HT-29 (cell line): ENCODE measurements around the gene RNF26. TPM values are rescaled to one million over a fixed set of nuclear protein-coding genes. Genes with fewer than 3 reads are reported as not detected.
A peak's percentile ranks its signal among the peaks of the same experiment; 100 is the strongest.

Source experiments
- DNase-seq: peaks from one replicate; pipeline ENCODE4 v3.0.0-alpha.2; 2015; ENCODE audit warnings: low spot score
- total RNA-seq: library from RNA; depleted of rRNA; stranded (reverse); fragments of >200 nt; shearing (Covaris generic); gene quantifications from 2 replicates; pipeline ENCODE4 v1.2.3, GENCODE V29; 2014

RNF26 gene
- total RNA-seq, 1 experiment from 2014 or later = 14.8 TPM

DNA sequence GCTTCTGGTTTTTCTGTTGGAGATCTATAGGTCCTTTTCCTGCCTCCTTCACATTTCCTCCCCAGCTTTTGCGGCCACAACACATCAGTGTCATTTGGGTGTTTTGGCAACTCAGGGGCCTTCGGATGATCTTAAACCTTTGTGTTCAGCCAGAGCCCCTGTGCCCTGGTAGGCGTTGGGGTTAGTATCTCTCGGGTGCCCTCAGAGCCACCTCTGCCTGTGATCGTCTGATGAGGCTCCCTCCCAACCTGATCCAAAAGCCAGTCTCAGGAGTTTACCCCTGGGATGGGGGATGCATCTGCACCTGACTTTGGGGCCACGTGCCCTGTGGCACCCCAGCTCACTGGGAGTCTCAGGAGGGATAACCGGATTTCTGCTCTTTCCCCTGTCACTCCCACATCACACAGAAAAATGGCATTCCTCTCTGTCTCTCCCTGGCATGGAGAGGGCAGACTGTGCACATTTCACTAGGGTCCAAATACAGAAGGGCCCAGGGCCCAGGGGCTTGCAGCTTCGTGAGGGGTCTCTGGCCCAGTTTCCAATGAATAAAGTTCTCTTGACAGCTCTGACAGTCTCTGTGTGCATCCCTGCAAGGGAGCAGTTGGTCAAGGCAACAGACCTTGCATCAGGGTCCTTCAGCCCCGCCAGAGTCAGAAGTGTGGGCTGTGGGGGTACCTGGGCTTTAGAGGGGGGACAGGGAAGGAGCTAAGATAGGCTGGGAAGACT is 2.6 kb downstream of the RNF26 start:
- DNase-seq = no peak

DNA sequence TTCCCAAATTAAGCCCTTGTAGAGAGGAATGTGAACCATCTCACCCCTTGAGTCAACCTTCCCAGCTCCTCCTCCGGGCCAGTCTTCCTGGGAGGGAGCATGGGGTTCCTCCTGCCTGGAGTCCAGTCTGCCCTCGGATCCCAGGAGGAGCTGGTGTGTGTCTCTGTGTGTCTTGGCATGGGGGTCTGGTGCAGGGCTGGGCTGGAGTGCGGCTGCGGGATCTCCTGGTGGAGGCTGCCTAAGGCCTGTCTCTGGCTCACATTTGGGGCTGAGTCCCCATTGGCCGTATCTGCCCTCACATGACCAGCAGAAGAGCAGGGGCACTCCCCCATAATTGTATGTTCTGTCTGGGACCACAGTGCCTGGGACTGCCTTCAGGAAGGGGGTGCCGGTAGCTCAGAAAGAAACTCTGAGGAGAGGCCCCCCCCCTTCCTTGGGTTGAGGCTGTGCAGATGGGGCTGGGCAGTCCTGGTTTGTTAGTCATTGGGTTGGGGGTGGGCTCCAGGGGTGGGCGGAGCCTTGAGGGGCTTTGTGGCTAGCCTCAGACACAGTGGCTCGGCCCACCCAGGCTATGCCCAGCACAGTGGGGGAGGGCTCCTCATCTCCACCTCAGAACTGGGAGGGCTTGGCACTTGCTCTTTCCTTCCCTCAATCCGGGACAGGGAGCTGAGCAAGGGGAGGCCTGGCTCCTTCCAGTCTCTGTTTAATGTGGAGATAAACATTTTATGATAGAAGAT is 3.4 kb downstream of the RNF26 start:
- DNase-seq = peak; percentile 39

DNA sequence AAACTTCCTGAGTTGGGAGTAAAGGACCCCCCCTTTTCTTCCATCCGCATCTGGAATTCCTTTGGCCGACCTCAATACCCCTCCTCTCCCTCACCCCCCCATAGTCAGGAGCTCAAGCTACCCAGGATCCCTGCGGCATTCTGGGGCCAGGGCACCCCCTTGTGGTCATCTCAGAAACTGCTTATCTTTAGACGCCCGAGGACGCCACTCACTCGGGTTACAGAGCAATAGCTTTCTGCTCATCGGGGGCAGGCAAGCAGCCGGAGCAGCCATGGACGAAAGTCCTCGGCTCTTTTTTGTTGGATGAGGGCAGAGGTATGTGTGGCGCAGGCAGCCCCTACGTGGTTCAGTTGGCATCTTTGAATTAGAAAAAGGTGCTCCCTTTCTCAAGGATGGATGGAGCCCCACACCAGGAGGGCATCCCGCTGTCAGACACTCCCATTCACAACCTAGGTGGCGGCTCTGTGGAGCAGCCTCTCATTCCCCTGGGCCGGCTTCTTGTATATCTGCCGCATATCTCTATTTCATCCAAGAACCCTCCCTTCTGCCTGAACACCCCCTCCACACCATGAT is 4.1 kb downstream of the RNF26 start:
- DNase-seq = peak; percentile 88

DNA sequence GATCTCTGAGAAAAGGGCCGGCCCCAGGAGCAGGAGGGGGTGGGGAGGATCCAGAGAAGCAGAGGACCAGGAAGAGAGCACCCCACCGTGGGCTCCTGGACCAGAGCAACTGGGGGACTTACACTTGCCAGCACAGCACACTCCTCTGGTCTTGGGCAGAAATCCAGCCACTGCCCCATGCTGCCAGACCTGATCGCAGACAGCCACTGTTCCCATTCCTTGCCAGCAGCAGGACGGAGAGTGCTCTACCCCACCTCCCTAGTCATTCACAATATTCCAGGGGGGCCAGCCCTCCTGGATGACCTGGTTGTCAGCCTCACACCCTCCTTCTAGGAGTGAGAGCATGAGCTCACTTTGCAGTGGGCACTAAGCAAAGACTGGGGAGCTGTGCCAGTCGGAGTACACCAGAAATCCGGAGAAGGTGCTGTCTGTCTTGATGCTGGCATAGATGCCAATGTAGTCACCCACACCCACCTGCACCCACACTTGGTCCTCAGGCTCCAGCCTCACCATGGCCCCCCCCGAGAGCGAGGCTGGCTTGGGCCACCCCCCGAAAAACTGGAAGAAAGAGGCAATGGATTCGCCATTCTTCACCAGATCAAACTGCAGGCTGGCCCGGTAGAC is 4.8 kb downstream of the RNF26 start:
- DNase-seq = no peak

DNA sequence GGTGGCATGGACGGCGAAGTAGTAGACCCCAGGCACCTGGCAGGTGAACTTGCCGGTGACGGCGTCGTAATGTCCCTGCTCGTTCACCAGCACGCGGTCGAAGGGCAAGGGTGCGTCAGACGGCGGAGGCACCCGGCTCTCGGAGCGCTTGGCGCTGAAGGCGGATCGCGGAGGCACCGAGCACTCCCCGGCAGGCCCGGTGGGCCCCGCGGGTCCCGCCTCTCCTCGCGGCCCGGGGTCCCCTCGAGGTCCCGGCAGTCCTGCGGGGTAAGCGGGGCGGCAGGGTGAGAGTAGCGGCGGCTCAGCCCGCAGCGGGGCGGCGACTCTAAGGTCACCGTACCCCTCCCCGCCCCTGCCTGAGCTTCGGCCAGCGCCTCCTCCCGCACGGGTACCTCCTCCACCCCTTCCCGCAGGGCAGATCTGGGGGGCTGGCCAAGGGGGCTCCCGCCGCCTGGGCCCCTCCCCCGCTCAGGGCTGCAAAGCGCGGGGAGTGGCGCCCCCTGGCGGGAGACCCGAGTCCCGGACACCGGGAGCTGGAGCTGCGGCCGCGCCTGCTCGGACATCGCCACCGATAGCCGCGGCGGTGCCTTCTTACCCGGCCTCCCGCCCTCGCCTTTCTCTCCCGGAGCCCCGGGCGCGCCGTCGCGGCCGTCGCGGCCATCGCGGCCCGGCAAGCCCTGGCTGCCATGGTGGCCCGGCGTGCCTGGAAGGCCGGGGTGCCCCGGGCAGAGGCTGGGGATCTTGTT is 5.4 kb downstream of the RNF26 start:
- DNase-seq = peak; percentile 42

DNA sequence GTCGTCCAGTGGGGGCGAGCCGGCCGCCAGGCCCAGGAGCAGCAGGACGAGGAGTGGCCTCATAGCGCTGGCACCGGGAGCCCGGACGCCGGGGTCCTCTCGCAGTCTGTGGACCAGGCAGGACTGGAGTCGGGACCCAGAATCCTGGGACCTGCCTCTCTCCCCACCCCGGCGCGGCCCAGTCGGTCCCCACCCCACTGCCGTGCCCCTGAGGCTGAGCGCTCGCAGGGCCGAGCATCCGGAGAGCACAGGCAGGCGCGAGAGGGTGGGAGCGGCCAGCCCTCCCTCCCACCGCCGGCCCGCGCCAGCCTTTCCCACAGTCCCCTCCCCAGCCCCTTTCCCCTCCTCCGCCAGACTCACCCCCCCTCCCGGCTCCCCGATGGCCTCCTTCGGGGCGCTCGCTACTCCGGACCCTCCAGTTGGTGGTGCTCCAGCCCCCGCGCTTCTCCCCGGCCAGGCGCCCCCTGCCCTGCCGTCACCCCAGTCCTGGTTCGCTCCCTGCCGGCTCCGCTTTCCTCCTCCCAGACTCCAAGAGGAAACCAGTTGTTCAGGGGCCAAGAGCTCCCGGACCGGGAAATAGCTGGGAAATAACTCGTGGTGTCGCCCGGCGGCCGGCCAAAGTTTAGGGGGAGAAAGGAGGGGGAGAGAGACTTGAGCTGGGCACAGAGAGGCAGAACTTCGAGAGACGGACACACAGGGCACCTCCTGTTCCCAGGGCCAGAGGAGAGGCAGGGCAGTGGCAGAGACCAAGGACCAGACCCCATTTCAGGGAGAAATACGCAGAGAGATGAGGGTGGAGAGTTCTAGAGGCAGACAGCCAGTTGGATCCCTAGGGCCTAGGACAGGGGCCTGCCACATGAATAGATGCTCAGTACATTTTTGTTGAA is 6.3 kb downstream of the RNF26 start, which contains the start of gene C1QTNF5:
Gene C1QTNF5, minus strand, starts transcription at position 549 of the 887 bp plus-strand sequence. Its CDS starts 486 bp downstream, at position 63.
- DNase-seq = no peak

DNA sequence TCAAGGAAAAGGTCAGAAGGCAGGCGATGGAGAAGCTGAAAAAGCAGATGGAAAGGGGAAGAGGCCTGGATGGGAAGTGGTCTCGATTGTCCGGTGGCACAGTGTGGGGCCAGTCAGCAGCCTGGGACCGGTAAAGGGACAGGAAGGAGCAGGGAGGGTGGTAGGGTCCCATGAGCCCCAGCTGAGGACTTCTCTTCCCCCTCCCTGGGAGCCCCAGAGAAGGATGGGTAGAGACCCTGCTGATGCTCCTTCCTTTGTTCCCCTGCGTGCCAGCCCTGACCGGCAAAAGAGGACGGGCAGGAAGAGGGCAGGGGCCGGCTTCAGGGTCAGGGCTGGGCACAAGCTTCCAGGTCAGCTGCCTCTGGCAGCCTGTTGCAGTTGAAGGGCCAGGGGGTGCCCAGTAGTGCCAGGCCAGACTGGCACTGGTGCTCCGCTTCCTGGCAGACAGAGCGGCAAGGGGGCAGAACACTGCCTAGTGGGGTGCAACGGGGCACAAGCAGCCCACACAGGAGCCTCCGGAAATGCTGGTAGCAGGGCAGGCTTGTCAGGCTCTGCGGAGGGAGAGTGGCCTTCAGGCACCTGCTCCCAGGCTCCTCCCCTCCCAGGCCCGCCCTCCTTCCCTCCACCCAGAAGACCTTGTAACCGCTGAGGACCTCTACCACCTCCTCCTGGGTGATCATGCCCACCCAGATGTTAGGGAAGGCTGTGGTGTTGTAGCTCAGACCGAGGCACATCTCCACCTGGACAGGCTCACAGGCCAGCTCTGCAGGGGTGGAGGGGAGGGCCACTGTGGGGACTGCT is 7.1 kb downstream of the RNF26 start:
- no peak for DNase-seq

DNA sequence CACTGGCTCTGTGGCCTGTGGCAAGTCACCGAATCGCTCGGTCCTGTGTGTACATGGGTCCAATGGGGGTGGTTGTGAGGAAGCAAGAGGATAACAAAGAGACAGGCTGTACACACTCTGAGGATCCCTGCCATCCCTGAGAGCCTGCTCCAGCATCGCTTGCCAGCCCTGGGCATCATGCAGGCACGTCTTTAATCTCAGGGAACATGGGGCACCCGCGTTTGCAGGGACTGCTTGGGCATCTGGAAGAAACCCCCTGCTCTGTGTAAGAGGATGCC is 7.6 kb downstream of the RNF26 start:
- no peak for DNase-seq

DNA sequence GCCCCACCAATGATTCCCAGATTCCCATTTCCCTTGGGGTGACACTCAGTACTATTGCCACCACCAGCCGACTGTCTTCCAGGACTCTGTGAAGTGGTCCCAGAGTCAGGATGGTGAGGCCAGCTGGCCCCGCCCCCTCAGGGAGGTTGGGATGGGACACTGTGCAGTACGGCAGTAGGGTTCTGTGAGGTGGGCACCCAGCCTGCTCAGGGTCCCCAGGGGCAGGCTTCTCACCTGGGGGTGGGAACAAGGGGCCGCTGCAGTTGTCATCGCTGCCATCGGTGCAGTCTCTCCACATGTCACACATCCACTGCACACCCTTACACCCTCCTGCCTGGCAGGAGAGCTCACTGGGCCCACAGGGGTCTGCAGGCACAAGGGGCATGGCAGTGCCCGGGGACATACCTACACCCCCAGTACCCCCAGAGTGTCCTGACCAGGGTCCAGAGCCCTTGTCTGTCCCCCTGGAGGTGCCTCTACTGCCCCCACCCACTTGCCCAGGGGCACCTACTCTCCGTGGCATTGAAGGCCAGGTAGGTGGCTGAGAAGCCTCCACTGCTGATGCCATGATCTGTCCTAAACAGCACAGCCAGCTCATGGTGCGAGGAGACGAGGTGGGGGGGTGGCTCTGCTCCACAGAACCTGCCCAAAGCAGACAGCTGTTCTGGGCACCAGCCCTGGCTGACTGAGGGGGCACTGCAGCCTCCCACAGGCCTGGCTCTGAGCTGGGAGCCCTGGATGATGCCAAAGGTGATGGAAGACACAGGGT is 8.2 kb downstream of the RNF26 start:
- DNase-seq = no peak

DNA sequence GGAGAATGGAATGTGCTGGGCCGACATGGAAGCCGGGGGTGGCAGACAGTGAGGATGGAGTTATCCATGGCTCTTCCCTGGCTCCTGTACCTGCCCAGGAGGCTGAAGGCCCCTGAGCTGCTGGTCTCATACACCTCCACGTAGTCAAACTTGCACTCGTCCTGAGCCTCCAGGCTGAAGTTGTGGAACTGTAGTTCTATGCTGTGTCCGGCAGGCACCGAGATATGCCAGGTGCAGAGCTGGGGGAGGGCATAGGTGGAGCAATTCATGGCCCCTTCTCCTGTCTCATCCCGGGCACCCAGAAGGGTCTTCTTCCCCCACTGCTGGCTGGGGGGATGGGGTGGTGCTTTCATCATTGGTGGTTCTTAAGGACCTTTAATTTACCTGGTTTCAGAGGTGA is 9.4 kb downstream of the RNF26 start:
- no peak for DNase-seq

DNA sequence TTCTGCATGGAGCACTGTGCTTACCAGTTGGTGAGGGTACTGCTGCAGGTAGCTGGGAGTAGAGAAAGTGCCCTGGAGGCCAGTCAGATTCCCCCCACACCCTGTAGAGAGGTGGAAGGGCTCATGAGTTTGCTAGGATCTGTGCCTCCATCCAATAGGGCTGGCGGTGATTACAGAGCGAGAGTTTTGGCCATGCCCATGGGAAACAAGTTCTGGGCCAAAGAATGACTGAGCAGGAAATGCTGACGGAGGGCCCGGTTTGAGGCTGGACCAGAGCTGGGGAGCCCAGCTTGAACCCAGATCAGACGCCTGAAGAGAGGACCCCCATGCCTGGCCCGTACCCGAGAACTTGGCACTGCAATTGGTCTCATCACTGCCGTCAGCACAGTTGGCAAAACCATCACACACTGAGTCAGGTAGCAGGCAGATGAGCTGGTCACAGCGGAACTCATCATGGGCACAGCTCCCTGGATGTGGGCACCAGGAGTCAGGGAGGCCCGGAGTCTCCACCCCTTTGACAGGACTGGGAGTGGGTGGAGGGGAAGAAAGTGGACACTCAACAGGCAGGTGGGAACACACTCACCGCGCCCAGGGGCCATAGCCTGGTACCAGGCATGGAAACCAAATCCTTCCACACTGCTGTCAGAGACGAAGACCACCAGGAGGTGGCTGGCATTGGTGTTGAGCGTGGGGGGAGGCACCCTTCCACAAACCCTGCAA is 10.1 kb downstream of the RNF26 start:
- DNase-seq = no peak

DNA sequence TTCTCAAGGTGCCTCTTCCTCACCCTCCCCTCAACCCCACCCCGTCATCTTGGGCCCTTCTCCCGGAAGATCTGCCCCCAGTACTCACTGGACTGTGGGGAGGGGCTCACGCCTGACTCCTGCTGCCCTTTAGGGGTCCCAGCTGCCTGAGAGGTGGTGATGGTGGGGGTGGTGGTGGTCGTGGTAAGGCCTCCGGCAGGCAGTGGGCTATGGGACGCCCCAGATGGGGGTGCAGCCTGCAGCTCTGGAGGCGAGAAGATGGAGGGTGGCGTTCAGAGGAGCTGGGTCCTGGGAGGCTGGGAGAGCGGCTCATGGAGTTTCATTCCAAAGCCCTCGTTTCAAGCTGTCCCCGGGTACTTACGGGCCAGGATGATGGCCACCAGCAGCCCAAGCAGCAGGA is 11.4 kb downstream of the RNF26 start:
- no peak for DNase-seq

DNA sequence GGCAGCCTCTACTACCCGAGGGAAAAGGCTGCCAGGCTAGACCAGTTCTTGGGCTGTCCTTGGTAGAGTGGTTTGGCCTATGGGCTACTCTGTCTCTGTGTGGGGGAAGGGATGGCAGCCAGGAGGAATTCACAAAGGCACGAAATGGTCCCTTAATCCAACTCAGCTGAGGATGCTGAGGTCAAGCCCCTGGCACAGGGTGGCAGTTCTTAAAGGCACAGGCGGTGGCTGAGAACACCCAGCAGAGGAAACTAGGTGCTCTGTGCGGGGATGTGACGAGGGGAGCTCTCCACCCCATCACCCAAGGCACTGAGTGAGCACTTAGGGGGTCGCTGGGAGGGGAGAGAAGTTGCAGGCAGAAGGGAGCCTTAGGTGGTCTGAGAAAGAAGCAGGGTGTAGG is 12.3 kb downstream of the RNF26 start, which contains the start of gene MFRP:
Gene MFRP, minus strand, starts transcription at position 101 of the 400 bp plus-strand sequence. CDS start 192 bp downstream, outside the sequence.
- DNase-seq = no peak

DNA sequence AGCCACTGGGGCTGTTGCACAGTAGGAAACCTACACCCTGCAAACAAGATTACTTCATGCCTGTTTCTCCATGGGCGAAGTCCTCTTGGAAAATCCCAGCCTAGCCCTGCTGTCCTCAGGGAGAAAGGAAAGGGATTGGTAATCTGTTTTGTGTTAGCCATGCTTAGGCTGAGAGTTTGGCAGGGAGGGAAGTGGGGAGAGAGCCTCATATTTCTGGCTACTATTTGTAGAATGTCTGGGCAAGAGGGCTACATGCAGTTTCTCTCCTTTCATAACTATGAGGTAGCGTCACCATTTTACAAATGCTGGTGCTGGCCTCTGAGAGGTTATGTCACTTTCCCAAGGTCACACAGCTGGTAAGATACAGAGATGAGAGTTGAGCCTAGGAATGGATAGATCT is 12.9 kb downstream of the RNF26 start:
- DNase-seq = no peak

DNA sequence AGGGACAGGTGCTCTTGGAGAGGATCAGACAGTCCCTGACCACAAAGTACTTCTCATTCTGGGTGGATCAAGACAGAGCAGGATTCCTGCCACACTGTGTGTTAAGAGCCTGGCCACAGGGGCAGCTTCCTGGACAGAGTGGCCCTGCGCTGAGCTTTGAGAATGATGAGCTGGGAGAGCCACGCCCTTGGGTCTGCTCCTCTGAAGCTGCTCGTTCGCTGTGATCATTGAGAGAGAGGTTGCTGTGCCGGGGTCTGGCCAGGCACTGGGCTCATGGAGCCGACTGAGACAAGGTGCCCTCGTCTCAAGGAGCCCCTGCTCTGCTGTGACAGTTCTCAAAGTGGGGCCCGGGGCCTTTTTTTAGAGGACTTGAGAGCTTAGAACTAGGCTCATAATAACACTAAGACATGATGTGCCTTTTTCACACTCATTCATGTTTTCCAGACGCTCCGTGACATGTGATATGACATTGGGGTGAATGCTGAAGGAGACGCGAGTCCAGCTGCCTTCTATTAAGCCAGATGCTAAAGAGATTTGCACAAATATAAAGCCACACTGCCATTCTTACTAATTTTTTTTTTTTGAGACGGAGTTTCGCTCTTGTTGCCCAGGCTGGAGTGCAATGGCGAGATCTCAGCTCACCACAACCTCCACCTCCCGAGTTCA is 13.7 kb downstream of the RNF26 start:
- no peak for DNase-seq

DNA sequence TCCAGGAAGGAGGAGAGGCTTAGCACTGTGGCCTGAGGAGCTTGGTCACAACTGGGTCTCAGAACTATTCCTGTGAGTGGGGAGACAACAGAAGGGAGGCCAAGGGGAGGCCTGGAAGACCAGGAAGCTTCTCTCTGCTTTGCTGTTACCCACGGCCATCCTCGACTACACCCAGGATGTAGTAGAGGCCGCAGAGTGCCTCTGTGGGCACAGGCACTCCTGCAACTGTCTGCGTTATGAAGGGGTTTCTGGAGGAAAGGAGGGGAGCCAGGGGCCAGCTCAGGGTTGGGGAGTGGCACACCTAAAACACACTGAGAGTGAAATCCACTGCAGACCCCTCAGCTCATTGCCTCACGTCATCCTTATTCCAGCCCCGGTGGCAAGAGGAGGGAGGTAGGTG is 16.0 kb downstream of the RNF26 start:
- no peak for DNase-seq

DNA sequence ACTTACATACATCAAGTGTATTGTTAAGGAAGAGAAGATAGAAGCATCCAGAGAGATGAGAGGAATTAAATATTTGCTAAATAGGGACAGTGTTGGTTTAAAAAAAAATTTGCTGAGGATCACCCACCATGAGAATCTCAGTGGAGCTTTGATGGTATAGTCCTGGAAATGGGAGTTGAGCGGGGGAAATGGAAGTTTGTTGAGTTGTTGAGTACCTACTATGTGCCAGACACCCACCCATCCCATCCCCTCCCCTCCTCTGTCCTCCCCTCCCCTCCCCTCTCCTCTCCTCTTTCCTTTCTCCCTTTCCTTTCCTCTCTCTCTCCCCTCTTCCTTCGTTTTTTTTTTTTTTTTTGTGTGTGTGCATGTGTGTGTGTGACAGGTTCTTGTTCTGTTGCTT is 16.9 kb downstream of the RNF26 start:
- DNase-seq = no peak

DNA sequence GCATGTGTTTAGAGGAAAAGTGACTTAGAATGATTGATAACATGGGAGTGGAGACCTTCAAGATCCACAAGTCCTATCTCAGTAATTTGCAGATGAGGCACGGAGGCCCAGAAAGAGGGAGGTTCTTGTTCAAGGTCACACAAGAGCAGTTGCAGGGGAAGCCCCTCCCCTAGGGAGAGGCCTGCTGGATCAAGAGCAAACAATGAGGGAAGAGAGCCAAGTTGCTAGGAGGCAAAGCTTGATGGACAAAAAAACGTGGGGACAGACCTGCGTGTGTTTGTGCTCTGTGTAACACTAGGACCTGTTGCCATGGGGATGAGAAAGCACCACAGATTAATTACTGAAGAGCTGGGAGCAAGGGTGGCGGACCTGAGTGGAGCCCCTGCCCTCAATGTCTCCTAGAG is 18.5 kb downstream of the RNF26 start:
- peak; percentile 45 for DNase-seq
